ENCODE measurements around the gene DUSP6.

GRCh38 chr12:89390802-89391673, 38.7 kb upstream of the DUSP6 start:
- TF ChIP-seq CTCF (IDR thresholded peaks at IDR 0.05) (no peak), POLR2A (IDR thresholded peaks at IDR 0.05) (no peak)
